Heart left ventricle (tissue), 16 donors: Measurements from ENCODE around the gene NFASC. TPM values are rescaled to one million over a fixed set of nuclear protein-coding genes. Genes with fewer than 3 reads are reported as not detected.

Experiments
- ATAC-seq, 4 donors: fragments of 200-7000 bp; cut with Tn5 transposase; one replicate each; pipeline ENCODE4 v1.9.1; 2020 to 2022; ENCODE audit warnings: moderate library complexity in 4 of 4, mild to moderate bottlenecking in 3 of 4, moderate number of reproducible peaks in 1 of 4
- DNase-seq, 5 donors: peaks; one replicate each; pipeline ENCODE4 v3.0.0-alpha.2; 2020
- H3K27ac ChIP-seq, 12 donors: fragments of 200-600 bp; sonication (generic) in 4 of 12; one replicate each; pipeline versions ENCODE4 v1.5.0 to v1.8.0; 2016 to 2022; ENCODE audit warnings: mild to moderate bottlenecking in 2 of 12
- H3K27me3 ChIP-seq, 9 donors: fragments of 200-600 bp; sonication (generic) in 2 of 9; one replicate each; pipeline versions ENCODE4 v1.5.1 to v1.8.0; 2016 to 2022; ENCODE audit warnings: mild to moderate bottlenecking in 3 of 9
- H3K36me3 ChIP-seq, 9 donors: fragments of 200-600 bp; sonication (generic) in 2 of 9; one replicate each; pipeline versions ENCODE4 v1.5.0 to v1.8.0; 2018 to 2022; ENCODE audit warnings: mild to moderate bottlenecking in 2 of 9
- H3K4me1 ChIP-seq, 12 donors: fragments of 200-600 bp; sonication (generic) in 4 of 12; one replicate each; pipeline versions ENCODE4 v1.5.0 to v1.8.0; 2016 to 2022; ENCODE audit warnings: mild to moderate bottlenecking in 3 of 12
- H3K4me3 ChIP-seq, 12 donors: fragments of 200-600 bp; sonication (generic) in 4 of 12; one replicate each; pipeline versions ENCODE4 v1.5.0 to v1.8.0; 2017 to 2022; ENCODE audit warnings: mild to moderate bottlenecking in 9 of 12, moderate library complexity in 4 of 12
- H3K9me3 ChIP-seq, 12 donors: fragments of 200-600 bp; sonication (generic) in 4 of 12; one replicate each; pipeline versions ENCODE4 v1.5.0 to v1.8.0; 2016 to 2022; ENCODE audit warnings: mild to moderate bottlenecking in 1 of 12
- POLR2A ChIP-seq, 2 donors: fragments of 450-650 bp; IDR thresholded peaks; one replicate each; pipeline ENCODE4 v1.6.1; 2017; ENCODE audit warnings: antibody characterized with exemption in 2 of 2, mild to moderate bottlenecking in 2 of 2, moderate library complexity in 2 of 2
- WGBS, 4 donors: extraction: QIAGEN DNeasy Blood & Tissue Kit in 2 of 4; methylation state at CpG; one replicate each; pipeline versions ENCODE4 v1.1.5 to v1.1.7; 2013 to 2018; 5-methylcytosine and 5-hydroxymethylcytosine counted together
- intact Hi-C, 10 donors: fragments of 100-400 bp; cut with DNase I; formaldehyde crosslinking; loops; one replicate each; pipeline versions ENCODE4 v1.11.1 to v1.14.2; 2022
- polyA plus RNA-seq, 2 donors: library from polyadenylated mRNA; stranded (reverse); fragments of 200-250 nt; gene quantifications; one replicate each; pipeline ENCODE4 v1.2.3, GENCODE V29; 2013
- total RNA-seq, 9 donors: library from RNA; depleted of rRNA in 2 of 9; stranded (reverse); fragments of >200 nt in 2 of 9; fragmentation: NEBNext Ultra II Directional in 3 of 9; extraction: Animal tissue kit (Norgen Biotek cat#: 25700) in 3 of 9; gene quantifications; one replicate each; pipeline versions ENCODE4 v1.1.0 to v1.2.4, GENCODE V29; 2016 to 2023
- TF ChIP-seq, protein P1 (sequence below), 12 donors: fragments of 200-600 bp; sonication (generic) in 4 of 12; IDR thresholded peaks; one replicate each; pipeline versions ENCODE4 v1.5.0 to v1.8.0; 2018 to 2022; ENCODE audit warnings: antibody characterized with exemption in 12 of 12, mild to moderate bottlenecking in 5 of 12
- donor health status: ischemic (EF 13 %, LVEDD 7.1; RV severe dilation, severe dysfunction).
- donor health status: healthy with polysubstance abuse.
- donor health status: DM: no; HTN: yes; CAD: no.
- donor health status: DM: no; HTN: no; CAD: no.
- donor health status: ischemic (EF 25% LVEDD 6.9; RV normal size, moderate dysfunction).
- donor health status: ischemic (EF 25% LVEDD 5.7; RV mildly dilated, moderate dysfunction).
- donor health status: healthy.
- donor health status: DM: yes; HTN: yes; CAD: no.
- donor health status: ischemic (EF 35%, LVEDD 5.7; RV mildly dilated, moderate dysfunction).
- donor health status: nonischemic (EF 11% LVEDD 7.7; RV severe dilation, severe dysfunction).
- donor health status: DM: yes; HTN: yes; CAD: no.
- donor health status: PGD.
- donor health status: ischemic (EF 29% LVEDD 5.4; RV normal size, mild dysfunction).
- donor health status: nonischemic (EF 23%, LVEDD 6.1; RV moderate dilation, normal function).

Gene NFASC
- total and polyA plus RNA-seq, 11 donors = 2.5 to 14.6 (median 10.3) TPM

GRCh38 chr1:204863024-204863423 lies 7.6 kb upstream of the NFASC start:
- peak in 3 of 4 donors; percentile 81 to 90 (median 85) for ATAC-seq
- Histone ChIP-seq H3K36me3 (no peaks in the 10 kb centered on the region), H3K27me3 (no peaks in the 10 kb centered on the region), H3K4me1 (peaks cover 0 to 38% (median 5%) of the 10 kb centered on the region in 12 donors), H3K27ac (peak overlapping the region in 2 of 12 donors; percentile 16 to 45), H3K9me3 (no peaks in the 10 kb centered on the region), H3K4me3 (no peak overlapping the region)
- WGBS, 4 donors = 29 to 41% (median 36%) methylated on average over 5 of the region's 5 CpGs
- intact Hi-C loops = loop anchor here in 2 of 10 donors (2.0 to 5.0 kb wide), 2 partner anchors 46 to 54 kb away; no protein-coding TSS in a partner anchor
- TF ChIP-seq, protein P1, sequence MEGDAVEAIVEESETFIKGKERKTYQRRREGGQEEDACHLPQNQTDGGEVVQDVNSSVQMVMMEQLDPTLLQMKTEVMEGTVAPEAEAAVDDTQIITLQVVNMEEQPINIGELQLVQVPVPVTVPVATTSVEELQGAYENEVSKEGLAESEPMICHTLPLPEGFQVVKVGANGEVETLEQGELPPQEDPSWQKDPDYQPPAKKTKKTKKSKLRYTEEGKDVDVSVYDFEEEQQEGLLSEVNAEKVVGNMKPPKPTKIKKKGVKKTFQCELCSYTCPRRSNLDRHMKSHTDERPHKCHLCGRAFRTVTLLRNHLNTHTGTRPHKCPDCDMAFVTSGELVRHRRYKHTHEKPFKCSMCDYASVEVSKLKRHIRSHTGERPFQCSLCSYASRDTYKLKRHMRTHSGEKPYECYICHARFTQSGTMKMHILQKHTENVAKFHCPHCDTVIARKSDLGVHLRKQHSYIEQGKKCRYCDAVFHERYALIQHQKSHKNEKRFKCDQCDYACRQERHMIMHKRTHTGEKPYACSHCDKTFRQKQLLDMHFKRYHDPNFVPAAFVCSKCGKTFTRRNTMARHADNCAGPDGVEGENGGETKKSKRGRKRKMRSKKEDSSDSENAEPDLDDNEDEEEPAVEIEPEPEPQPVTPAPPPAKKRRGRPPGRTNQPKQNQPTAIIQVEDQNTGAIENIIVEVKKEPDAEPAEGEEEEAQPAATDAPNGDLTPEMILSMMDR (IDR thresholded peaks at IDR 0.05) = peak in 1 of 12 donors; percentile 25
- TF ChIP-seq POLR2A (IDR thresholded peaks at IDR 0.05) = no peak
- no peak for DNase-seq

GRCh38 chr1:204863730-204864129 lies 6.9 kb upstream of the NFASC start:
- intact Hi-C loops = loop anchor here in 2 of 10 donors (2.0 to 5.0 kb wide), 2 partner anchors 46 to 55 kb away; no protein-coding TSS in a partner anchor
- no peak for DNase-seq
- H3K4me1 ChIP-seq = peaks cover 0 to 45% (median 5%) of the 10 kb centered on the region in 12 donors

DNA sequence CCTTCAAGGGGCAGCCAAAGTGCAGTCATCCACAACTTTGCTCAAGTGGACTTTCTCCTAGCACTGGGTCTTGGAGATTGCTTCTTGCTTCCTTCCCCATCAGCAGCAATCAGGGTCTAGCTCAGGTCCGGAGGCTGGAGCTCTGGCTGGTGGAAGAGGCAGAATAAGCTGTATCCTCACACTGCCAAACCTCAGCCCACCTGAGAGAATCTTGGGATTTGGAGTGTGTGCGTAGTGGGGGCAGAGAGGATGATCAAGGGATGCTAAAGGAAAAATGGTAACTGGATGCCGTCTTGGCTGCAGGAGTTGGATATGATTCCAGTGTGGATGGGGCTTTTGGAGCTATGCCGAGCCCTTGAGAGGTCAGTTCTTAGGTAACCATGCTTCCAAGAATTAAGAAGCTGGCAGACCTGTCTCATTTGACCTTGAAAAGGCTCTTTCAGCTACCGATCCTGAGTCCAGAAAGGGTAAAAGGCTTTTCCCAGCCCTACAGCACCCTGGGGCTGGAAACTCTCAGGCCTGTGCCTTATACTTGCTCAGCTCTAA lies 4.5 kb upstream of the NFASC start:
- 77 to 82% (median 81%) methylated on average over 5 of the region's 5 CpGs for WGBS, 4 donors
- Histone ChIP-seq H3K4me3 (no peak overlapping the region), H3K9me3 (no peaks in the 10 kb centered on the region), H3K27ac (no peak overlapping the region), H3K36me3 (no peaks in the 10 kb centered on the region), H3K27me3 (no peaks in the 10 kb centered on the region), H3K4me1 (peaks cover 0 to 43% (median 6%) of the 10 kb centered on the region in 12 donors)
- ATAC-seq (no peak), DNase-seq (no peak)
- TF ChIP-seq, protein P1 (IDR thresholded peaks at IDR 0.05) = no peak
- no peak for TF ChIP-seq POLR2A (IDR thresholded peaks at IDR 0.05)
- intact Hi-C loops = no loop called here

More at GRCh38 chr1:204863730-204864129, 6.9 kb upstream of the NFASC start:
- no peaks in the 10 kb centered on the region for H3K27me3 ChIP-seq
- no peak for ATAC-seq
- no peak overlapping the region for H3K4me3 ChIP-seq
- no peaks in the 10 kb centered on the region for H3K36me3 ChIP-seq
- no peak for TF ChIP-seq POLR2A (IDR thresholded peaks at IDR 0.05)
- TF ChIP-seq, protein P1 (IDR thresholded peaks at IDR 0.05) = no peak
- no peaks in the 10 kb centered on the region for H3K9me3 ChIP-seq
- no peak overlapping the region for H3K27ac ChIP-seq
- 64 to 92% (median 83%) methylated on average over 4 of the region's 4 CpGs for WGBS, 4 donors

DNA sequence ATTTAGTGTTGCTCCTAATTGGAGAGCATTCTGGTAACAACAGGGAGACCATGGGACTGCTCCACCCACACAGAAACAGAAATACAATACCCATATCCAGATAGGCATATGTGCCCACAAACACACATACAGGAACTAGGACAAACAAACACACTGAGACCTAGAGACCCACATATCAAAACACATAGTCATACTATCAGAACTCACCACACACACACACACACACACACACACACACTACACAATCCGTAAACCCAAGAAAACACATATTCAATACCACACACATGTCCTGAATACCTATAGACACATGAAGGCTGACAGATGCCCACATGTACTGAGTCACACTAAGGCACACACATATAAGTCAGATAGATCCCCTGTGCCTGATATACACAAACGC lies 3.5 kb upstream of the NFASC start:
- intact Hi-C loops = no loop called here
- no peaks in the 10 kb centered on the region for H3K9me3 ChIP-seq
- no peaks in the 10 kb centered on the region for H3K36me3 ChIP-seq
- H3K4me1 ChIP-seq = peaks cover 0 to 50% (median 8%) of the 10 kb centered on the region in 12 donors
- no peak overlapping the region for H3K4me3 ChIP-seq
- WGBS, 4 donors = 83 to 88% (median 86%) methylated on average over 2 of the region's 2 CpGs
- H3K27ac ChIP-seq = peak overlapping the region in 1 of 12 donors; percentile 31
- DNase-seq = no peak
- TF ChIP-seq POLR2A (IDR thresholded peaks at IDR 0.05) = no peak
- TF ChIP-seq, protein P1 (IDR thresholded peaks at IDR 0.05) = no peak
- no peak for ATAC-seq
- no peaks in the 10 kb centered on the region for H3K27me3 ChIP-seq
